HEK293T (cell line): ENCODE data around the gene ARHGEF26.

Experiments used
- CTCF ChIA-PET: fragments of 350-600 bp; formaldehyde crosslinking; extraction: SDS; loops from one replicate; lab custom pipeline; 2021; ENCODE audit warnings: antibody characterized with exemption, inconsistent platforms; lab: Yijun Ruan, JAX
- POLR2A ChIA-PET: fragments of 350-600 bp; formaldehyde crosslinking; extraction: SDS; loops from one replicate; lab custom pipeline; 2020; ENCODE audit warnings: antibody characterized with exemption, inconsistent platforms; lab: Yijun Ruan, JAX
- DNase-seq: peaks from one replicate; pipeline ENCODE4 v3.0.0; 2012; ENCODE audit warnings: mixed read lengths; ENCODE audit errors: extremely low spot score
- ARNT ChIP-seq: fragments of 450-650 bp; IDR thresholded peaks from 2 replicates; pipeline ENCODE4 v1.6.1; 2017; ENCODE audit warnings: mild to moderate bottlenecking
- BHLHE40 ChIP-seq: fragments of 450-650 bp; IDR thresholded peaks from 2 replicates; pipeline ENCODE4 v1.6.1; 2016; ENCODE audit warnings: mild to moderate bottlenecking, moderate library complexity, borderline replicate concordance
- CTBP1 ChIP-seq: fragments of 450-650 bp; IDR thresholded peaks from 2 replicates; pipeline ENCODE4 v1.6.1; 2016; ENCODE audit warnings: borderline replicate concordance
- ELF4 ChIP-seq: fragments of 450-650 bp; IDR thresholded peaks from 2 replicates; pipeline ENCODE4 v1.6.1; 2017; ENCODE audit warnings: antibody characterized with exemption
- FOXA1 ChIP-seq: fragments of 450-650 bp; IDR thresholded peaks from 2 replicates; pipeline ENCODE4 v1.6.1; 2016; ENCODE audit warnings: mild to moderate bottlenecking
- FOXK2 ChIP-seq: fragments of 450-650 bp; IDR thresholded peaks from 2 replicates; pipeline ENCODE4 v1.6.1; 2016; ENCODE audit warnings: mild to moderate bottlenecking
- FOXM1 ChIP-seq: fragments of 450-650 bp; IDR thresholded peaks from 2 replicates; pipeline ENCODE4 v1.6.1; 2017; ENCODE audit warnings: mild to moderate bottlenecking, borderline replicate concordance
- HDGF ChIP-seq: fragments of 450-650 bp; IDR thresholded peaks from 2 replicates; pipeline ENCODE4 v1.6.1; 2017; ENCODE audit warnings: antibody characterized with exemption, borderline replicate concordance
- L3MBTL2 ChIP-seq: fragments of 450-650 bp; conservative IDR thresholded peaks from 2 replicates; pipeline ENCODE4 v1.6.1; 2016; ENCODE audit warnings: mild to moderate bottlenecking
- LEF1 ChIP-seq: fragments of 450-650 bp; IDR thresholded peaks from 2 replicates; pipeline ENCODE4 v1.6.1; 2017; ENCODE audit warnings: mild to moderate bottlenecking, borderline replicate concordance
- NFRKB ChIP-seq: fragments of 450-650 bp; IDR thresholded peaks from 2 replicates; pipeline ENCODE4 v1.6.1; 2016; ENCODE audit warnings: mild to moderate bottlenecking, moderate library complexity
- SP1 ChIP-seq: fragments of 450-650 bp; IDR thresholded peaks from 2 replicates; pipeline ENCODE4 v1.6.1; 2017
- SUZ12 ChIP-seq: fragments of 450-650 bp; IDR thresholded peaks from 2 replicates; pipeline ENCODE4 v1.6.1; 2016; ENCODE audit warnings: mild to moderate bottlenecking
- TARDBP ChIP-seq: fragments of 450-650 bp; IDR thresholded peaks from 2 replicates; pipeline ENCODE4 v1.6.1; 2016
- ZNF384 ChIP-seq: fragments of 450-650 bp; IDR thresholded peaks from 2 replicates; pipeline ENCODE4 v1.6.1; 2016
- TF ChIP-seq, protein P1 (sequence below): fragments of 450-650 bp; IDR thresholded peaks from 2 replicates; pipeline ENCODE4 v1.6.1; 2016

The ARHGEF26 gene

GRCh38 chr3:154149286-154149685 lies 28.1 kb downstream of the ARHGEF26 start:
- no peak for DNase-seq
- no peak for TF ChIP-seq TARDBP
- TF ChIP-seq FOXM1: no peak
- TF ChIP-seq LEF1: no peak
- TF ChIP-seq L3MBTL2: no peak
- no peak for TF ChIP-seq ELF4
- no peak for TF ChIP-seq FOXA1
- TF ChIP-seq BHLHE40: no peak
- TF ChIP-seq, protein P1, sequence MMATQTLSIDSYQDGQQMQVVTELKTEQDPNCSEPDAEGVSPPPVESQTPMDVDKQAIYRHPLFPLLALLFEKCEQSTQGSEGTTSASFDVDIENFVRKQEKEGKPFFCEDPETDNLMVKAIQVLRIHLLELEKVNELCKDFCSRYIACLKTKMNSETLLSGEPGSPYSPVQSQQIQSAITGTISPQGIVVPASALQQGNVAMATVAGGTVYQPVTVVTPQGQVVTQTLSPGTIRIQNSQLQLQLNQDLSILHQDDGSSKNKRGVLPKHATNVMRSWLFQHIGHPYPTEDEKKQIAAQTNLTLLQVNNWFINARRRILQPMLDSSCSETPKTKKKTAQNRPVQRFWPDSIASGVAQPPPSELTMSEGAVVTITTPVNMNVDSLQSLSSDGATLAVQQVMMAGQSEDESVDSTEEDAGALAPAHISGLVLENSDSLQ: no peak
- TF ChIP-seq CTBP1: no peak
- no peak for TF ChIP-seq FOXK2
- TF ChIP-seq ZNF384: no peak
- no peak for TF ChIP-seq SP1
- TF ChIP-seq SUZ12: no peak
- TF ChIP-seq NFRKB: no peak
- ChIA-PET POLR2A (no interaction called here), CTCF (interaction anchor here (0.6 kb wide), 1 partner anchor 1315 kb away, joined by 5 read pairs; no protein-coding TSS in a partner anchor)

GRCh38 chr3:154151969-154152368 lies 30.8 kb downstream of the ARHGEF26 start:
- TF ChIP-seq LEF1: no peak
- no peak for TF ChIP-seq FOXA1
- no peak for TF ChIP-seq BHLHE40
- TF ChIP-seq FOXM1: no peak
- TF ChIP-seq ARNT: no peak
- TF ChIP-seq TARDBP: no peak
- no peak for TF ChIP-seq ELF4
- no peak for TF ChIP-seq L3MBTL2
- TF ChIP-seq HDGF: no peak
- TF ChIP-seq ZNF384: no peak
- TF ChIP-seq NFRKB: no peak
- TF ChIP-seq, protein P1: no peak
- no peak for TF ChIP-seq FOXK2
- no peak for TF ChIP-seq CTBP1
- TF ChIP-seq SP1: no peak
- no peak for TF ChIP-seq SUZ12
- ChIA-PET CTCF (no interaction called here), POLR2A (no interaction called here)
- DNase-seq: no peak

DNA sequence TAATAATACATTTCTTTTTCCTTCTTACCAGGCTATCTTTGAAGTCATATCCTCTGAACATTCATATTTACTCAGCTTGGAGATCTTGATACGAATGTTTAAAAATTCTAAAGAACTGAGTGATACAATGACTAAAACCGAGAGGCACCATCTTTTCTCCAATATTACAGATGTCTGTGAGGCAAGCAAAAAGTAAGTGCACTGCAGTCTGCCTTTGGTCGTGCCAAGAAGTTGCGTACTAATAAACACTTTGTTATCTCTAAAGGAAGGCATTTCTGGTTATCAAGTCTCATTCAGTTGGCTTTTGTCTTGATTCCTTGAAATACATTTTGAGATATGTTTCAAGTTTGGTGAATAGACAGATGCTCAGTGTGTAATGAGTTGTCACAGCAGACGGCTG lies 31.6 kb downstream of the ARHGEF26 start:
- no peak for DNase-seq
- TF ChIP-seq TARDBP (no peak), FOXK2 (no peak), ARNT (no peak), L3MBTL2 (no peak), CTBP1 (no peak), BHLHE40 (no peak), ZNF384 (no peak), ELF4 (no peak), SUZ12 (no peak), NFRKB (no peak), FOXA1 (no peak), LEF1 (no peak)
- TF ChIP-seq, protein P1: no peak
- ChIA-PET POLR2A (no interaction called here), CTCF (no interaction called here)

DNA sequence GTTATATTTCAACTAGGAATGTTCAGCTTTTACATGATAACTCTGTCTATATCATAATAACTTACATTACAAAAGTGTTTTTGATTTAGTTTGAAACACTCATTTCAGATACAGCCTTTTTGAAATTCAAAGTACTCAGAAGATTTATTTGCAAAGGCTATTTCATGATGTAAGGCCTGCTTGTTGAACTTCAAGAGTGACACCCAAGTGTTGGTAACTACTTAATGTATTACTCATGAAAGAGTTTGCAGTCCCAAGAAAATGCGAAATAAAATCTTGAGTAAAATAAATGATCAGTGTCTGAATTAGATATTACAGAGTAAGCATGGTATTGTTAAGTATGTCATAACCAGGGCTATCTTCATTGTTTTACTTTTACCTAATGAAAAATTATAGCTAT lies 35.3 kb downstream of the ARHGEF26 start:
- no peak for DNase-seq
- ChIA-PET POLR2A (no interaction called here), CTCF (no interaction called here)
- TF ChIP-seq, protein P1: no peak
- TF ChIP-seq ZNF384 (no peak), TARDBP (no peak), FOXA1 (no peak), HDGF (no peak), L3MBTL2 (no peak), LEF1 (no peak), FOXK2 (no peak), BHLHE40 (no peak), FOXM1 (no peak), SUZ12 (no peak), SP1 (no peak), ELF4 (no peak), CTBP1 (no peak)

GRCh38 chr3:154161806-154162205 lies 40.6 kb downstream of the ARHGEF26 start:
- ChIA-PET CTCF (no interaction called here), POLR2A (no interaction called here)
- no peak for DNase-seq
- TF ChIP-seq SP1 (no peak), NFRKB (no peak), ZNF384 (no peak), HDGF (no peak), FOXK2 (no peak), ARNT (no peak), FOXM1 (no peak), ELF4 (no peak), FOXA1 (no peak), TARDBP (no peak), BHLHE40 (no peak), SUZ12 (no peak), CTBP1 (no peak), L3MBTL2 (no peak), LEF1 (no peak)
- TF ChIP-seq, protein P1: no peak
